HG03432 (cell line): Measurements from ENCODE around the gene OR10H5.
"Not testable (repeated sequence)": the region's sequence is repeated elsewhere in the genome, so short reads cannot be mapped to it uniquely, and the experiment has no call there.

Experiments used
- ATAC-seq: cut with Tn5 transposase; IDR thresholded peaks from one replicate; pipeline ENCODE4 v1.9.1; 2021; ENCODE audit warnings: mild to moderate bottlenecking, moderate library complexity; ENCODE audit not compliant: unreplicated experiment

The OR10H5 gene, protein sequence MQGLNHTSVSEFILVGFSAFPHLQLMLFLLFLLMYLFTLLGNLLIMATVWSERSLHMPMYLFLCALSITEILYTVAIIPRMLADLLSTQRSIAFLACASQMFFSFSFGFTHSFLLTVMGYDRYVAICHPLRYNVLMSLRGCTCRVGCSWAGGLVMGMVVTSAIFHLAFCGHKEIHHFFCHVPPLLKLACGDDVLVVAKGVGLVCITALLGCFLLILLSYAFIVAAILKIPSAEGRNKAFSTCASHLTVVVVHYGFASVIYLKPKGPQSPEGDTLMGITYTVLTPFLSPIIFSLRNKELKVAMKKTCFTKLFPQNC

GRCh38 chr19:15787611-15788155 is at the start of gene OR10H5:
Gene OR10H5, plus strand, starts transcription at chr19:15787661. Its CDS starts 6,388 bp downstream, at chr19:15794049.
- ATAC-seq, result no peak

DNA sequence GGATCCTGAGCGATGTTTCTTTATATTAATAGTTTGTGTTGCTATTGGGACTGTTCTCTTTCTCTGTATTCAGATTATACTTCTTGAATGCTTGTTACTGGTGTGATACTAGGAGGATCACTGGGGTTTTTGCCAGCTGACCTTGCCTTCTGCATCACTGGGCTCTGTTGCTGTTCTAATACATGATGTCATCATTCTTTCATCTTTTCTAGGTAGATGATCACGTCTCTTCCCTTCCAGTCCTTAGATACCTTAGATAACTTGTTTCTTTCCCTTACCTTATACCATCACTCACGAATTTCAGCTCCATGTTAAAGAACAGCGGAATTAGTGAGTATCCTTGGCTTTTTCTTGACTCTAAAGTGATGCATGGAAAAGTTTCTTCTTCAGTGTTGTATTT is 49.7 kb upstream of the OR10H5 start, which contains the start of gene OR10H3:
TSS of gene OR10H3 (plus strand) at position 264 of the 400 bp plus-strand sequence. CDS start 3,408 bp downstream, outside the sequence.
- no peak for ATAC-seq

DNA sequence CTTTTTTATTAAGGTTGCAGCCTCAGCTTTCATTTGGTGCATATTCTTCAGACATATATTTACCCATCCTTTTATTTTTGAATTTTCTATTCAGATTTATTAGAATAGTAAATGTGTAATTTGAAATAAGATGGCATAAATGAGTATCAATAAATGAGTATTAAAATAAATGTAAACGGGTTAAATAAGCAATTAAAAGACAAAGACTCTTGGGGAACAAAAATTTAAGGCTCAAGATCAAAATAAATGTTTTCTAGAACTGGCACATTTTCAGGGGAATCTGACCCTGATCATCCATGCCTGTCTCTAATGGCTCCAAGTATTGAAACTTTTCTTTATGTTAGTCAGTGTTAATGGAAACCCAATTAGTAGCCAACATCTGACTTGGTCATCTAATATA is 46.7 kb upstream of the OR10H5 start:
- no peak for ATAC-seq

- ATAC-seq, result no peak
Observed at GRCh38 chr19:15748239-15748638, 39.2 kb upstream of the OR10H5 start.

DNA sequence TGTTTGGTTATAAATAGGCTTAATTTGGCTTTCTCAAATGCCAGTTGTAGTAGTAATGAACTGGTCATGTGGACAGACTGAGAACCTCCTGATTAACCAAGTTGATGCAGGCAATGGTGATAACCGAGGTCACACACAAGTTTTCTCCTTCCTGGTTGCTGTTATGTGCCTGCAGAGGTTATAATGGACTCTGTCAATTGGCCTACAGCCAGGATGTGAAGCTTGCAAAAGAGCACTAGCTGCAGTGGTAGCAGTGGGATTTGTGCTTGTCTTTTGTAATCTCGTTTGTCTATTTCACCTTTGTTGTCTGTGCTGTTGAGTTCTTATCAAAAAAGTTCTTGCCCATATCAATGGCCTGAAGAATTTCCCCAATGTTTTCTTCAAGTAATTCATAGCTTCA is 29.1 kb upstream of the OR10H5 start:
- no peak for ATAC-seq

GRCh38 chr19:15759962-15760565 is 27.4 kb upstream of the OR10H5 start:
- no peak for ATAC-seq

DNA sequence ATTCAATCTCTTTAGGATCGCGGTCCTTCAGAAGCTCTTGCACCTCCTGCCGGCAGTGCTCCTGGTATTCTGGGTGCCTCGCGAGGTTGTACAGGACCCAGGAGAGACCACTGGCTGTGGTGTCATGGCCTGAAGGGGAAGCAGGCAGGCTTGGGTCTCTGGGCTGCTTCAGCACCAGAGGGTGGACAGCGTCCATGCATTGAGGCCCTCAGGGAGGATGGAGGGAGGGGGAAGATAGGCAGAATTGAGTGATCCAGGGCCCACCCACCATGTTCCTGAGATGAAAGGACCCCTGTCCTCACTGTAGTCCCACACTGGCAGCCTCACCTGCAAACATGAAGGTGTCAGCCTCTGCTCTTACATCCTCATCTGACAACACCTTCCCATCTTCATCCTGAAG is 17.9 kb upstream of the OR10H5 start:
- ATAC-seq, result no peak

GRCh38 chr19:15774159-15774558 is 13.3 kb upstream of the OR10H5 start:
- not testable (repeated sequence) for ATAC-seq

GRCh38 chr19:15775249-15775648 is 12.2 kb upstream of the OR10H5 start:
- no peak for ATAC-seq

- no peak for ATAC-seq
Observed at GRCh38 chr19:15776264-15776663, 11.2 kb upstream of the OR10H5 start.

DNA sequence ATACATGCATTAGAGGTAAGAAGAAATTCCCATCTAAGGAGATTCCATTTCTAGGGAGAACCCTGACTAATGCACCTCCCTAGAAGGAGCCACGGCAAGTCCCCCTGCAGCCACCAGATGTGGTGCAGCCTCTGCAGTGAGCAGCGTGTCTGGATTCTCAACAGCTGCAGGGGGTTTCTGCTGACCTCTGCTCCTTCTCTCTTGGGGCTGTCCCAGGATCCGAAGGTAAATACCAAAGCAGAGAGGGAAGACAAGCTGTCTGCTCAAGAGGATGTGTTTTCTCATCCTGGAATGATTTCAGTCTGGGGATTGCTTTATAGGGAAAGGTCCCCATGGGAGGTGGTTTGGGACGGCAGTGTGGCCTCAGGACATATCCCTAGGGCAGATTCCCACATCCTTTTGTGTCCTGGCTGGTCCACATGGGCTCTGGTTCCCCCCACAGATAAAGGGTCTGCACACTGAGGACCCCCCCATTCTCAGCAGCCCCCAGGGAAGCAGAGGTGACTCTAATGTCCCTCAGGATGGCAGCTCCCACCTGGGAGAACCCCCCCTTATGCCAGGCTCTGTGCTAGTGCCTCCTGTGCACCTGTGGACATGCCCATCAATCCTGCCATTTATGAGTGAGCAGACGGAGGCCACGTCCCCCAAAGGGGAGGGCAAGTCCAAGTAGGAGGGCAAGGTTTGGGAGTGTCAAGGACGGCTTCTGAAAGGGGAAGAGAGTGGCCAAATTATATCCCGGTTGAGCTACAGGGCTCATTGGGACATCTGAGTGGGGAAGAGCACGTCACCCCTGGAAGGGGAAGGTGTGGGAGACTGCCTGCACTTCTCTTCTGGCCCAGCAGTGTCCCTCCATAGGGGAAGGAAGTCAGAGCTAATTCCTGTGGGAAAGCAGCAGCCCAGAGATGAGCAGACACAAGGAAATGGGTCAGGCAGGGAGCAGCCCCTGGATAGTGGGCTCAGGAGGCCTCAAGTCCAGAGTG is 10.2 kb upstream of the OR10H5 start:
- ATAC-seq, result no peak

DNA sequence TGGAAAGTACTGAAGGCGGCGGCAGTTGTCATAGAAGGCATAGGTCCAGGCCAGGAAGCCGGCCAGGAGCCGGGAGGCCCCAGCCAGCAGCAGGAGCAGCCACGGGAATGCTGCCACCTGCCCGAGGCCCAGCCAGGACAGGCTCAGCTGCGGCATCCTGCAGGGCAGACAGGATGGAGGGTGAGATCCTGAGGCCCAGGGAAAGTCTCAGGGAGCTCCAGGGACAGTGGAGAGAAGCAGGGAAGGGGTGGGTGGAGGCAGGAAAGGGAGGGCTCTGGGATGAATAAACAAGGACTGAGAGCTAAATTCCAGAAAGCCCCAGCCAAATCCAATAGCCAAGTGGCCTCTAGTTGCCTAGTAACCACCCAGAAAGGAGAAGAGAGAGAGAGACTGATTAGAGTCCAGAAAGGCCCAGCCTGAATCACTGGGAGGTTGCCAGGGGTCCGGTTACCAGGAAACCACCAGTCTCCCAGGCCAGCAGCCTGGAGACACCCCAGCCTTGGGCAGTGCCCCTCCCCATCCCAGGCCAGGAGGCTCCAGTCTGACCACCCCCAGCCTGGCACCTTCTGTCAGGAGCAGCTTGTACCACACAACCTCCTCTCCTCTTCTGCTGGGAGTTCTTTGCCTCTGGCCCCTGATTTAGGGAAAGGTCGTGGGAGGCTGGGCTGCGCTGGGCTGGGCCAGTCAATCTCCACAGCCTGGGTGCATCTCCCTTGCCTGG is 7.5 kb upstream of the OR10H5 start:
- no peak for ATAC-seq

- no peak for ATAC-seq
Observed at GRCh38 chr19:15780610-15781418, 6.6 kb upstream of the OR10H5 start.

DNA sequence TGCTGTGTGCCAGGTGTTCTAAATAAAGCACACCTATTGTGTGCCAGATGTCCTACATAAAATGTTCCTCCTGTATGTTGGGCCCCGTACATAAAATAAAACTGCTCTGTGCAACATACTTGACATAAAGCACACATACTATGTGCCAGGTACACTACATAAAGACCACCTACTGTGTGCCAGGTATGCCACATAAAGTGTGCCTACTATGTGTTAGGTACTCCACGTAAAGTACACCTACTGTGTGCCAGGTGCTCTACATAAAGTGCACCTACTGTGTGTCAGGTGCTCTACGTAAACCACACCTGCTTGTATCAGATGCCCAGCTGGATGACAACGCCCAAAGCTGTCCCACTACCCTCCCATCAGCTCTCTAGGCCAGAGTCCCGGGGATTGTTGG is 5.8 kb upstream of the OR10H5 start:
- ATAC-seq, result no peak

GRCh38 chr19:15782211-15782610 is 5.2 kb upstream of the OR10H5 start:
- ATAC-seq, result no peak

DNA sequence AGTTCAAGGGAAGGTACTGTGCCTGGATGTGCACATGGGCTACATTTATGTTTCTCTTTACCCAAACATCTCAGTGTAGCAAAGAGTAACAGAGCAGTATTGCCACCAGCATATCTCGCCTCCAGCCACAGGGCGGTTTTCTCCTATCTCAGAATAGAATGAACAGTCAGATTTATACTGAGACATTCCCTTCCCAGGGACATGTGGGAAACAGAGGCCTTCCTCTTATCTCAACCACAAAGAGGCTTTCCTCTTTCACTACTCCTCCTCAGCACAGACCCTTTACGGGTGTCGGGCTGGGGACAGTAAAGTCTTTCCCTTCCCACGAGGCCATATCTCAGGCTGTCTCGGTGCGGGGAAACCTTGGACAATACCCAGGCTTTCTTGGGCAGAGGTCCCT is 4.6 kb upstream of the OR10H5 start:
- not testable (repeated sequence) for ATAC-seq

- no peak for ATAC-seq
Observed at GRCh38 chr19:15788594-15789270, 1.3 kb downstream of the OR10H5 start.

GRCh38 chr19:15790096-15790495 is 2.6 kb downstream of the OR10H5 start:
- no peak for ATAC-seq

- ATAC-seq, result not testable (repeated sequence)
Observed at GRCh38 chr19:15794279-15794678, 6.8 kb downstream of the OR10H5 start.
